CD14-positive monocyte (primary cell): ENCODE measurements around the gene APOBEC3H. TPM values are rescaled to one million over a fixed set of nuclear protein-coding genes. Genes with fewer than 3 reads are reported as not detected.

ENCODE experiments used
- DNase-seq, 3 donors: peaks; one replicate each; pipeline ENCODE4 v3.0.0-alpha.2; 2011 to 2022
- H2AFZ ChIP-seq: 2 replicates; pipeline ENCODE4 v1.6.0; 2012; ENCODE audit warnings: mild to moderate bottlenecking, low read depth, low read length, inconsistent platforms; ENCODE audit not compliant: insufficient read depth, poor library complexity, severe bottlenecking
- H3K27ac ChIP-seq, 2 donors: 1 replicate in 1 of 2; 2 replicates in 1 of 2; pipeline ENCODE4 v1.5.1; 2012 to 2013; ENCODE audit warnings: low read length in 2 of 2, control low read depth in 1 of 2, inconsistent platforms in 1 of 2, low read depth in 1 of 2, mild to moderate bottlenecking in 1 of 2
- H3K27me3 ChIP-seq, 2 donors: one replicate each; pipeline versions ENCODE4 v1.6.0 to v1.6.1; 2011 to 2013; ENCODE audit warnings: low read length in 2 of 2; ENCODE audit not compliant: control insufficient read depth in 2 of 2, insufficient read depth in 2 of 2
- H3K36me3 ChIP-seq, 2 donors: replicated peaks in 1 of 2; 1 replicate in 1 of 2; 2 replicates in 1 of 2; pipeline versions ENCODE4 v1.5.1 to v1.6.1; 2012 to 2013; ENCODE audit warnings: low read length in 2 of 2, control low read depth in 1 of 2, inconsistent platforms in 1 of 2, mild to moderate bottlenecking in 1 of 2; ENCODE audit not compliant: insufficient read depth in 2 of 2, control insufficient read depth in 1 of 2
- H3K4me1 ChIP-seq, 2 donors: 1 replicate in 1 of 2; 2 replicates in 1 of 2; pipeline versions ENCODE4 v1.5.1 to v1.6.1; 2012 to 2013; ENCODE audit warnings: low read length in 2 of 2, control low read depth in 1 of 2, inconsistent platforms in 1 of 2, mild to moderate bottlenecking in 1 of 2, moderate library complexity in 1 of 2; ENCODE audit not compliant: insufficient read depth in 2 of 2, control insufficient read depth in 1 of 2
- H3K4me2 ChIP-seq: replicated peaks from 2 replicates; pipeline ENCODE3; 2012; ENCODE audit warnings: low read length, moderate library complexity, mild to moderate bottlenecking; ENCODE audit not compliant: poor library complexity, severe bottlenecking; ENCODE audit errors: extremely low read depth
- H3K4me3 ChIP-seq, 3 experiments: fragments of 200-600 bp in 1 of 3; sonication (generic) in 1 of 3; replicated peaks in 1 of 3; 1 replicate in 2 of 3; 2 replicates in 1 of 3; pipeline ENCODE4 v1.5.1; 2011 to 2013; ENCODE audit warnings: low read length in 3 of 3, mild to moderate bottlenecking in 3 of 3, control low read depth in 2 of 3, low read depth in 2 of 3, inconsistent platforms in 1 of 3, moderate library complexity in 1 of 3
- H3K79me2 ChIP-seq: 2 replicates; pipeline ENCODE4 v1.6.0; 2012; ENCODE audit warnings: mild to moderate bottlenecking, control low read depth, inconsistent platforms, low read length, moderate library complexity; ENCODE audit not compliant: insufficient read depth
- H3K9ac ChIP-seq: 2 replicates; pipeline ENCODE4 v1.6.0; 2017; ENCODE audit warnings: low read length, mild to moderate bottlenecking; ENCODE audit not compliant: insufficient read depth, poor library complexity, severe bottlenecking
- H3K9me3 ChIP-seq, 2 donors: replicated peaks in 1 of 2; 1 replicate in 1 of 2; 2 replicates in 1 of 2; pipeline versions ENCODE4 v1.5.1 to v1.6.1; 2012 to 2013; ENCODE audit warnings: low read length in 2 of 2, control low read depth in 1 of 2; ENCODE audit not compliant: control insufficient read depth in 1 of 2, insufficient read depth in 1 of 2
- H4K20me1 ChIP-seq: 2 replicates; pipeline ENCODE4 v1.6.0; 2012; ENCODE audit warnings: mild to moderate bottlenecking, low read length, control low read depth, moderate library complexity; ENCODE audit not compliant: insufficient read depth
- H3K27ac Mint-ChIP-seq, 7 donors: one replicate each; pipeline ENCODE4 v1.8.0; 2020; ENCODE audit warnings: mild to moderate bottlenecking in 7 of 7, mixed read lengths in 7 of 7, moderate library complexity in 6 of 7, inconsistent platforms in 2 of 7
- H3K27me3 Mint-ChIP-seq, 3 donors: one replicate each; pipeline ENCODE4 v1.8.0; 2021 to 2022; ENCODE audit warnings: low read depth in 3 of 3, mild to moderate bottlenecking in 3 of 3, mixed read lengths in 3 of 3, moderate library complexity in 3 of 3, inconsistent platforms in 1 of 3
- H3K36me3 Mint-ChIP-seq, 2 donors: one replicate each; pipeline ENCODE4 v1.8.0; 2020; ENCODE audit warnings: mixed read lengths in 2 of 2, inconsistent platforms in 1 of 2, mild to moderate bottlenecking in 1 of 2
- H3K4me1 Mint-ChIP-seq: one replicate; pipeline ENCODE4 v1.8.0; 2020; ENCODE audit warnings: mild to moderate bottlenecking, mixed read lengths
- H3K4me3 Mint-ChIP-seq, 2 donors: one replicate each; pipeline ENCODE4 v1.8.0; 2020; ENCODE audit warnings: mild to moderate bottlenecking in 2 of 2, mixed read lengths in 2 of 2, moderate library complexity in 1 of 2
- H3K9me3 Mint-ChIP-seq, 7 donors: one replicate each; pipeline ENCODE4 v1.8.0; 2020 to 2022; ENCODE audit warnings: mixed read lengths in 7 of 7, mild to moderate bottlenecking in 6 of 7, moderate library complexity in 6 of 7, inconsistent platforms in 2 of 7
- CTCF ChIP-seq: fragments of 200-600 bp; IDR thresholded peaks from one replicate; pipeline ENCODE4 v1.8.0; 2022; ENCODE audit warnings: antibody characterized with exemption, mild to moderate bottlenecking
- WGBS: methylation state at CpG from one replicate; pipeline ENCODE4 v1.1.5; 2013; ENCODE audit warnings: missing lambda C conversion rate; ENCODE audit not compliant: insufficient coverage; 5-methylcytosine and 5-hydroxymethylcytosine counted together
- intact Hi-C, 2 donors: fragments of 100-400 bp; cut with micrococcal nuclease; formaldehyde crosslinking; loops; one replicate each; pipeline versions ENCODE4 v1.15.0 to v1.15.1; 2023
- polyA plus RNA-seq, 3 donors: library from polyadenylated mRNA; depleted of rRNA in 1 of 3; unstranded in 2 of 3; stranded (reverse) in 1 of 3; fragments of 300-500 nt in 2 of 3; fragments of >200 nt in 1 of 3; fragmentation: Illumina TruSeq in 2 of 3; gene quantifications; 1 replicate in 2 of 3; 2 replicates in 1 of 3; pipeline ENCODE4 v1.2.3, GENCODE V29; 2012 to 2021

The APOBEC3H gene
- polyA plus RNA-seq, 3 donors = 0.28 TPM; not detected in 2

- H3K27ac Mint-ChIP-seq = peak overlapping the region in 1 of 7 donors; percentile 42
Measured at GRCh38 chr22:39084666-39085065, 12.4 kb upstream of the APOBEC3H start.

DNA sequence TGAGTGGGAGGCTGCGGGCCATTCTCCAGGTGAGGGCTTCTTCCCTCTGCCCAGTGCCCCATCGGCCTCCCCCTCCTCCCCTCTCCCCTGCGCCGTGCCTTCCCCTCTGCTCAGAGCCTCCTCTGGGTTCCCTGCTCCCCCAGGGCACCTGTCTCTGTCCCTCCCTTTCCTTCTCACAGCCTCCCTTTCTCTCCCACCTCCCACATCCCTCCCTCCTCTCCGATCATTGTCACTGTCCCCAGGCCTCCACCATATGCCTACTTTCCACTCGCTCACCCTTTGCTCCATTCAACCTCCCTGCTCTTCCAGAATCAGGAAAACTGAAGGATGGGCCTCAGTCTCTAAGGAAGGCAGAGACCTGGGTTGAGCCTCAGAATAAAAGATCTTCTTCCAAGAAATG lies 9.9 kb upstream of the APOBEC3H start:
- Mint-ChIP-seq H3K27me3 (peaks cover 2 to 10% (median 5%) of the 10 kb centered on the region in 3 donors), H3K36me3 (peaks cover 17 to 27% of the 10 kb centered on the region in 2 donors), H3K27ac (peak overlapping the region in 2 of 7 donors; percentile 32 to 37), H3K4me3 (no peak overlapping the region), H3K9me3 (no peaks in the 10 kb centered on the region), H3K4me1 (peaks cover 12% of the 10 kb centered on the region)
- Histone ChIP-seq H3K9ac (no peak overlapping the region), H3K27me3 (no peaks in the 10 kb centered on the region), H4K20me1 (no peaks in the 10 kb centered on the region), H3K4me2 (no peak overlapping the region), H3K4me1 (peaks cover under 1 to 7% of the 10 kb centered on the region in 2 donors), H3K79me2 (no peaks in the 10 kb centered on the region), H3K36me3 (peaks cover under 1 to 23% of the 10 kb centered on the region in 2 donors), H2AFZ (no peak overlapping the region), H3K9me3 (no peaks in the 10 kb centered on the region), H3K27ac (no peak overlapping the region), H3K4me3 (no peak overlapping the region)
- intact Hi-C loops = no loop called here
- no peak for TF ChIP-seq CTCF
- WGBS = 98% methylated on average over 6 of the region's 6 CpGs
- DNase-seq = no peak

More at GRCh38 chr22:39084666-39085065, 12.4 kb upstream of the APOBEC3H start:
- Histone ChIP-seq H3K9me3 (no peaks in the 10 kb centered on the region), H3K4me2 (no peak overlapping the region), H3K27ac (no peak overlapping the region), H3K27me3 (no peaks in the 10 kb centered on the region), H3K4me1 (no peaks in the 10 kb centered on the region), H3K79me2 (no peaks in the 10 kb centered on the region), H2AFZ (no peak overlapping the region), H4K20me1 (peaks cover 4% of the 10 kb centered on the region), H3K4me3 (no peak overlapping the region), H3K36me3 (peaks cover 20 to 46% of the 10 kb centered on the region in 2 donors), H3K9ac (no peak overlapping the region)
- no peak overlapping the region for H3K4me3 Mint-ChIP-seq
- H3K4me1 Mint-ChIP-seq = peaks cover 11% of the 10 kb centered on the region
- H3K27me3 Mint-ChIP-seq = peaks cover 0 to 1% (median 0%) of the 10 kb centered on the region in 3 donors
- TF ChIP-seq CTCF = no peak
- intact Hi-C loops = no loop called here
- peaks cover 38 to 48% of the 10 kb centered on the region in 2 donors for H3K36me3 Mint-ChIP-seq
- 97% methylated on average over 8 of the region's 8 CpGs for whole genome bisulfite sequencing
- DNase-seq = no peak
- no peaks in the 10 kb centered on the region for H3K9me3 Mint-ChIP-seq
